HEK293T (cell line): Measurements from ENCODE around the gene FNDC3B.
A peak's percentile ranks its signal among the peaks of the same experiment; 100 is the strongest.

ENCODE experiments used
- CTCF ChIA-PET: fragments of 350-600 bp; formaldehyde crosslinking; extraction: SDS; loops from one replicate; lab custom pipeline; 2021; ENCODE audit warnings: antibody characterized with exemption, inconsistent platforms; lab: Yijun Ruan, JAX
- POLR2A ChIA-PET: fragments of 350-600 bp; formaldehyde crosslinking; extraction: SDS; loops from one replicate; lab custom pipeline; 2020; ENCODE audit warnings: antibody characterized with exemption, inconsistent platforms; lab: Yijun Ruan, JAX
- DNase-seq: peaks from one replicate; pipeline ENCODE4 v3.0.0; 2012; ENCODE audit warnings: mixed read lengths; ENCODE audit errors: extremely low spot score
- ARNT ChIP-seq: fragments of 450-650 bp; IDR thresholded peaks from 2 replicates; pipeline ENCODE4 v1.6.1; 2017; ENCODE audit warnings: mild to moderate bottlenecking
- BHLHE40 ChIP-seq: fragments of 450-650 bp; IDR thresholded peaks from 2 replicates; pipeline ENCODE4 v1.6.1; 2016; ENCODE audit warnings: mild to moderate bottlenecking, moderate library complexity, borderline replicate concordance
- CTBP1 ChIP-seq: fragments of 450-650 bp; IDR thresholded peaks from 2 replicates; pipeline ENCODE4 v1.6.1; 2016; ENCODE audit warnings: borderline replicate concordance
- ELF4 ChIP-seq: fragments of 450-650 bp; IDR thresholded peaks from 2 replicates; pipeline ENCODE4 v1.6.1; 2017; ENCODE audit warnings: antibody characterized with exemption
- FOXA1 ChIP-seq: fragments of 450-650 bp; IDR thresholded peaks from 2 replicates; pipeline ENCODE4 v1.6.1; 2016; ENCODE audit warnings: mild to moderate bottlenecking
- FOXK2 ChIP-seq: fragments of 450-650 bp; IDR thresholded peaks from 2 replicates; pipeline ENCODE4 v1.6.1; 2016; ENCODE audit warnings: mild to moderate bottlenecking
- FOXM1 ChIP-seq: fragments of 450-650 bp; IDR thresholded peaks from 2 replicates; pipeline ENCODE4 v1.6.1; 2017; ENCODE audit warnings: mild to moderate bottlenecking, borderline replicate concordance
- HDGF ChIP-seq: fragments of 450-650 bp; IDR thresholded peaks from 2 replicates; pipeline ENCODE4 v1.6.1; 2017; ENCODE audit warnings: antibody characterized with exemption, borderline replicate concordance
- L3MBTL2 ChIP-seq: fragments of 450-650 bp; conservative IDR thresholded peaks from 2 replicates; pipeline ENCODE4 v1.6.1; 2016; ENCODE audit warnings: mild to moderate bottlenecking
- LEF1 ChIP-seq: fragments of 450-650 bp; IDR thresholded peaks from 2 replicates; pipeline ENCODE4 v1.6.1; 2017; ENCODE audit warnings: mild to moderate bottlenecking, borderline replicate concordance
- NFRKB ChIP-seq: fragments of 450-650 bp; IDR thresholded peaks from 2 replicates; pipeline ENCODE4 v1.6.1; 2016; ENCODE audit warnings: mild to moderate bottlenecking, moderate library complexity
- SP1 ChIP-seq: fragments of 450-650 bp; IDR thresholded peaks from 2 replicates; pipeline ENCODE4 v1.6.1; 2017
- SUZ12 ChIP-seq: fragments of 450-650 bp; IDR thresholded peaks from 2 replicates; pipeline ENCODE4 v1.6.1; 2016; ENCODE audit warnings: mild to moderate bottlenecking
- TARDBP ChIP-seq: fragments of 450-650 bp; IDR thresholded peaks from 2 replicates; pipeline ENCODE4 v1.6.1; 2016
- ZNF384 ChIP-seq: fragments of 450-650 bp; IDR thresholded peaks from 2 replicates; pipeline ENCODE4 v1.6.1; 2016
- TF ChIP-seq, protein P1 (sequence below): fragments of 450-650 bp; IDR thresholded peaks from 2 replicates; pipeline ENCODE4 v1.6.1; 2016

FNDC3B gene

DNA sequence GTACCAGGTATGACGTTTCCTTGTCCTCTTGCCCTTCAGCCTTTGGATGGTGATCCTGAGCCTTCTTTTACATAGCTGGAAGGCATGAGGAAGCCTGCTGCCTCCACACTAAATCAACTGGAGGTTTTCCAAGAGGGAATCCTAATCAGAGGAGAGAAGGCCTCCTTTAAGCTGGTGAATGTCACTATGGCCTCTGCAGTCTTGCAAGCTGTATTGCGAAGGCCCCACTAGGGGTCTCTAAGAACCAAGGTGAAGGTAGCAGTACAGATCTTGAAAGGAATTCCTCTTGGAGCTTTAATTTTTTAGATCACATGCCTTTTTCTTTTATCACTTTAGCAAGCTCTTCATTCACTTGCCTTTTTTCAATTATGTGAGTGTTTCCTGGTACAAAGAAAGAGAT is 289.7 kb downstream of the FNDC3B start:
- ChIA-PET CTCF (interaction anchor here (0.6 kb wide), 1 partner anchor 1833 kb away, joined by 3 read pairs; no protein-coding TSS in a partner anchor), POLR2A (no interaction called here)
- no peak for TF ChIP-seq NFRKB
- no peak for TF ChIP-seq L3MBTL2
- no peak for TF ChIP-seq TARDBP
- TF ChIP-seq ZNF384 = no peak
- no peak for TF ChIP-seq ELF4
- no peak for TF ChIP-seq BHLHE40
- TF ChIP-seq FOXM1 = no peak
- DNase-seq = no peak

GRCh38 chr3:172330413-172330812 is 291.0 kb downstream of the FNDC3B start:
- POLR2A ChIA-PET = no interaction called here
- no peak for TF ChIP-seq CTBP1
- TF ChIP-seq ARNT = no peak
- no peak for TF ChIP-seq BHLHE40
- no peak for TF ChIP-seq ZNF384
- TF ChIP-seq SP1 = no peak
- TF ChIP-seq HDGF = no peak
- no peak for TF ChIP-seq LEF1
- no peak for TF ChIP-seq ELF4
- TF ChIP-seq L3MBTL2 = no peak
- TF ChIP-seq TARDBP = no peak
- CTCF ChIA-PET = no interaction called here
- no peak for DNase-seq

- POLR2A ChIA-PET = interaction anchor here (0.8 kb wide), 1 partner anchor 19 kb away, joined by 3 read pairs; no protein-coding TSS in a partner anchor
- TF ChIP-seq HDGF = no peak
- no peak for TF ChIP-seq FOXA1
- peak; percentile 72 for DNase-seq
- CTCF ChIA-PET = interaction anchor here (0.6 to 1.7 kb wide), 12 partner anchors 9 to 263 kb away, joined by 3 to 18 read pairs (median 4); no protein-coding TSS in a partner anchor
Observed at GRCh38 chr3:172332256-172333041, 293.1 kb downstream of the FNDC3B start.

DNA sequence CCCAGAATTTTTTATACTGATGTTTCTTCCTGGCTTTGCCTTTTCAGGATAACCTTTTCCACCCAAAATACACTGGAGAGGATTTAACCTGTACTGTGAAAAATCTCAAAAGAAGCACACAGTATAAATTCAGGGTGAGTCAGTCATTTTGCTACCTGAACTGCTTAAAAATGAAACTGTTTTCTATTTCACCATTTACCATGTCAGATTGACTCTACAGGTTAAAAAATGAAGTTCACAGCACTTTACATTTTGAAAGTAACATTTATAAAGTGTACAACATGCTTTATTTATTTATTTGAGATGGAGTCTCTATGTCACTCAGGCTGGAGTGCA is 293.6 kb downstream of the FNDC3B start:
- POLR2A ChIA-PET = interaction anchor here (0.8 kb wide), 1 partner anchor 19 kb away, joined by 3 read pairs; no protein-coding TSS in a partner anchor

GRCh38 chr3:172333692-172334457 is 294.5 kb downstream of the FNDC3B start:
- ChIA-PET POLR2A (no interaction called here), CTCF (interaction anchor here (0.7 to 0.8 kb wide), 2 partner anchors 31 to 1541 kb away, joined by 3 read pairs; no protein-coding TSS in a partner anchor)
- TF ChIP-seq NFRKB (no peak), HDGF (no peak), SUZ12 (no peak), FOXA1 (no peak), ZNF384 (no peak), TARDBP (no peak), L3MBTL2 (no peak), FOXM1 (no peak), ELF4 (no peak), ARNT (no peak), BHLHE40 (no peak), LEF1 (no peak), CTBP1 (no peak), FOXK2 (no peak), SP1 (no peak)
- TF ChIP-seq, protein P1, sequence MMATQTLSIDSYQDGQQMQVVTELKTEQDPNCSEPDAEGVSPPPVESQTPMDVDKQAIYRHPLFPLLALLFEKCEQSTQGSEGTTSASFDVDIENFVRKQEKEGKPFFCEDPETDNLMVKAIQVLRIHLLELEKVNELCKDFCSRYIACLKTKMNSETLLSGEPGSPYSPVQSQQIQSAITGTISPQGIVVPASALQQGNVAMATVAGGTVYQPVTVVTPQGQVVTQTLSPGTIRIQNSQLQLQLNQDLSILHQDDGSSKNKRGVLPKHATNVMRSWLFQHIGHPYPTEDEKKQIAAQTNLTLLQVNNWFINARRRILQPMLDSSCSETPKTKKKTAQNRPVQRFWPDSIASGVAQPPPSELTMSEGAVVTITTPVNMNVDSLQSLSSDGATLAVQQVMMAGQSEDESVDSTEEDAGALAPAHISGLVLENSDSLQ = no peak
- no peak for DNase-seq

More for the DNA sequence above, 293.6 kb downstream of the FNDC3B start:
- CTCF ChIA-PET = interaction anchor here (1.1 to 1.7 kb wide), 9 partner anchors 8 to 263 kb away, joined by 3 to 18 read pairs (median 6); no protein-coding TSS in a partner anchor
- TF ChIP-seq NFRKB (no peak), LEF1 (no peak), ELF4 (no peak), L3MBTL2 (no peak), FOXK2 (no peak), ZNF384 (no peak), CTBP1 (no peak)
- DNase-seq = no peak

GRCh38 chr3:172334671-172335207 is 295.4 kb downstream of the FNDC3B start:
- TF ChIP-seq BHLHE40 = no peak
- no peak for TF ChIP-seq ARNT
- no peak for TF ChIP-seq SUZ12
- no peak for TF ChIP-seq CTBP1
- TF ChIP-seq HDGF = no peak
- no peak for TF ChIP-seq L3MBTL2
- no peak for TF ChIP-seq SP1
- no peak for TF ChIP-seq FOXM1
- no peak for TF ChIP-seq ELF4
- no peak for TF ChIP-seq FOXK2
- CTCF ChIA-PET = interaction anchor here (0.7 to 0.8 kb wide), 2 partner anchors 31 to 1542 kb away, joined by 3 read pairs; no protein-coding TSS in a partner anchor
- POLR2A ChIA-PET = no interaction called here
- DNase-seq = no peak
